Dermis microvascular lymphatic vessel endothelial cell (primary cell): ENCODE results near the gene TBX10. TPM values are rescaled to one million over a fixed set of nuclear protein-coding genes. Genes with fewer than 3 reads are reported as not detected.

Source experiments
- total RNA-seq: library from RNA; depleted of rRNA; stranded (reverse); fragments of >200 nt; gene quantifications from 2 replicates; pipeline ENCODE4 v1.2.1, GENCODE V29; 2014

Gene TBX10
- total RNA-seq, 1 donor from 2014 or later, result not detected

Other genes starting within 250 kb of the TBX10 start
- gene RAD9A, start 247.8 kb downstream of the TBX10 start, total RNA-seq, result 3.6 and 5.3 TPM in 2 replicates
- 234 and 250 TPM in 2 replicates for gene PPP1CA, start 237.9 kb downstream of the TBX10 start, total RNA-seq
- 0.13 TPM in 2 replicates for gene TBC1D10C, start 235.7 kb downstream of the TBX10 start, total RNA-seq
- gene CARNS1, start 224.1 kb downstream of the TBX10 start, total RNA-seq, result 0.13 and 0.26 TPM in 2 replicates
- gene RPS6KB2, start 211.3 kb downstream of the TBX10 start, total RNA-seq, result 30.5 and 31.5 TPM in 2 replicates
- gene PTPRCAP, start 202.1 kb downstream of the TBX10 start, total RNA-seq, result 0.51 TPM in 1 of 2 replicates, not detected in the other
- gene CORO1B, start 196.3 kb downstream of the TBX10 start, total RNA-seq, result 117 and 144 TPM in 2 replicates
- gene GPR152, start 187.0 kb downstream of the TBX10 start, total RNA-seq, result not detected in 2 replicates
- gene CABP4, start 184.4 kb downstream of the TBX10 start, total RNA-seq, result 0.89 and 1.5 TPM in 2 replicates
- gene TMEM134, start 170.5 kb downstream of the TBX10 start, total RNA-seq, result 11.9 and 35.1 TPM in 2 replicates
- gene AIP, start 156.7 kb downstream of the TBX10 start, total RNA-seq, result 79.5 and 104 TPM in 2 replicates
- 6.3 and 7.3 TPM in 2 replicates for gene PITPNM1, start 134.4 kb downstream of the TBX10 start, total RNA-seq
- gene CDK2AP2, start 131.6 kb downstream of the TBX10 start, total RNA-seq, result 15.3 and 18.7 TPM in 2 replicates
- not detected in 2 replicates for gene CABP2, start 116.3 kb downstream of the TBX10 start, total RNA-seq
- gene GSTP1, start 56.0 kb downstream of the TBX10 start, total RNA-seq, result 721 and 972 TPM in 2 replicates
- 161 and 166 TPM in 2 replicates for gene NDUFV1, start 32.8 kb downstream of the TBX10 start, total RNA-seq
- gene NUDT8, start 9.8 kb downstream of the TBX10 start, total RNA-seq, result 6.8 and 15.5 TPM in 2 replicates
- gene ACY3, start 11.0 kb upstream of the TBX10 start, total RNA-seq, result not detected in 2 replicates
- not detected in 2 replicates for gene ALDH3B2, start 34.9 kb upstream of the TBX10 start, total RNA-seq